ENCODE measurements around the gene SLIT3.

Gene SLIT3

GRCh38 chr5:168879331-168879730, 421.6 kb downstream of the SLIT3 start:
- DNase-seq (ENCODE audit: low read depth, low spot score), result no peak
- H3K4me3 ChIP-seq (ENCODE audit: low read length), result no peak overlapping the region

- H3K4me3 ChIP-seq (ENCODE audit: low read length), result no peak overlapping the region
- DNase-seq (ENCODE audit: low read depth, low spot score), result no peak
Observed at GRCh38 chr5:168878135-168878745, 422.7 kb downstream of the SLIT3 start.

DNA sequence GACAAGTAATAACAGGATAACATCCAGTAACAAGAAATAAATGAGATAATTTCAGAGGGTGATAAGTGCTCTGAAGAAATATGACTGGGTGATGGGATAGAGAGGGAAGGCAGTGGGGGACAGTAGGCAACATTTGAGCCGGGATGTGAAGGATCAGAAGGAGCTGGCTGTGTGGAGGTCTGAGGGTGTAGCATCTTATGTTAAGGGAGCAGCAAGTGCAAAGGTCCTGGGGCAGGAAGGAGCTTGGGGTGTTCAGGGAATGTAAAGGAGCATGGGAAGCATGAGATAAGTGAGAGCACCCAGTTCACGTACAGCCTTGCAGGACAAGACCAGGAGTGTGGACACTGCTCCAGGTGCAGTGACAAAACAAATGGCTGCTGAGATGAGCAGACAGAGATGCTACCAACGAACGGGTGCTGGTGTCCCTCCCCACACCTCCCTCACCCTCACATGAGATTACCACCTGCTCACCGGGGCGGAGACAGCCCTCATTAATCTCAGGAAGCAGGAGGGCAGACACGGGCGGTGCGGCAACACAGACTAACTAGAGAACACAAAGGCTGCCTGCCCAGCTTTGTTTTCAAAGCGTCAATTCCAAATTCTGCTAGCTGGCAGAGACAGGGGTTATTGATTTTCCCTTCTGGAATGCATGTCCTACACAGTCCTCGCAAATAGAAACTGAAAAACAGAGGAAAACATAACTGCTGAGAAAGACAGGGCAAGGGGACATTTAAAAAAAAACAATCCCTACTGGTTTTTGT, 423.6 kb downstream of the SLIT3 start:
- peak; percentile 50 for DNase-seq (ENCODE audit: low read depth, low spot score)
- no peak overlapping the region for H3K4me3 ChIP-seq (ENCODE audit: low read length)

DNA sequence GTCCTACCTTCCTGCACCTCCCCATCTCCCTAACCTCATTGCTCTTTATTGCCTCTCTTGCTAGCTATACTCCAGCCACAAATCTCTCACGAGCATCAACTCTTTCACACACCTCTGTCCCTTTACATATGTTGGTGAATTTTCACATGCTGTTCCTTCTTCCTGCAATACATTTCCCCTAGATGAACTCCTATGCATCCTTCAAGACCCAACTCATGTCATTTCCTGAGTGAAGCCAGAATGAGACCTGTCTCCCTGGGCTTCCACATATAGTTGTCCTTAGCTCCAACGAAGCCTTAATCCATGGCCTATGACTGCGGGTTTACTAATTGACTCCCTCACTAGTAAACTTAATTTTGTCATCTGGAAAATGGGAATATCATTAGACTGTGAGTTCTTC, 424.5 kb downstream of the SLIT3 start:
- no peak overlapping the region for H3K4me3 ChIP-seq (ENCODE audit: low read length)
- DNase-seq (ENCODE audit: low read depth, low spot score), result no peak

- no peak for DNase-seq (ENCODE audit: low read depth, low spot score)
Observed at GRCh38 chr5:168875832-168876231, 425.1 kb downstream of the SLIT3 start.

DNA sequence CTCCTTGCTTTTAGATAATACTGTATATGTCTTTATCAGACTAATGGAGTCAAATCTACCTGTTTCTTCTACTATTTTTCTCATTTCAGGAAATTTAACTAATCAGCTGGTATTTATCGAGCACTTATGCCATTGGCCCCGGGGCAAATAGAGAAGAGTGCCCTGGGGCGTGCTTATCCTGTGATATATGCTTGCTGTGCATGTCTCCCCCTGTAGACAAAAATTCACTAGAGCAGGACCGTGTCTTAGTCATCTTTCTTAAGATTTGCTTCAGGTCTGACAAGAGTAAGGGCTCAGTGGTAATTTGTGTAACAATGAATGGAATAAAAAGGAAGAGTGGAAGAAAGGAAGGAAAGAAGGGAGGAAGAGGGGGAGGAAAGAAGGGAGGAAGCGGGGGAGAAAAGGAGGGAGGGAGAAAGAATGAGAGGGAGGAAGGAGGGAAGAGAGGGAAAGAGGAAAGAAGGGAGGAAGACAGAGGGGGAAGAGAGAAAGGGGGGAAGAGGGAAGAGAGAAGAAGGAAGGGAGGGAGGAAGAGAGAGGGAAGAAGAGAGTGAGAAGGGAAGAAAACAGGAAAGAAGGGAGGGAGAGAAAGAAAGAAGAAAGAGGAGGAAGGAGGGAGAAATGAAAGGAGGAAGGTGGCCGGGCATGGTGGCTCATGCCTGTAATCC, 426.1 kb downstream of the SLIT3 start:
- peak; percentile 38 for DNase-seq (ENCODE audit: low read depth, low spot score)
- no peak overlapping the region for H3K4me3 ChIP-seq (ENCODE audit: low read length)

More at GRCh38 chr5:168875832-168876231, 425.1 kb downstream of the SLIT3 start:
- no peak overlapping the region for H3K4me3 ChIP-seq (ENCODE audit: low read length)

DNA sequence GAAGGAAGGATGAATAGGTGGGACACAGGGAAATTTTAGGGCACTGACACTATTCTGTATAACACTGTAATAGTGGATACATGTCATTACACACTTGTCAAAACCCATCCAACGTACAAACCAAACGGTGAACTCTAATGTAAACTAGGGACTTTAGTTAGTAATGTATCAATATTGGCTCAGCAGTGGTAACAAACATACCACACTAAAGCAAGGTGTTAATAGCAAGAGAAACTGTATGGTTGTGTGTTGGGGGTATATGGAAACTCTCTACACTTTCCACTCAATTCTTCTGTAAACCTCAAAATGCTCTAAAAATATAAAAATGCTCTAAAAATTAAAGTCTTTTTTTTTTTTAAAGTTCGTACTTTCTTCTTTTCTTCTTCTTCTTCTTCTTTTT, 428.7 kb downstream of the SLIT3 start:
- H3K4me3 ChIP-seq (ENCODE audit: low read length), result no peak overlapping the region
- DNase-seq (ENCODE audit: low read depth, low spot score), result no peak

GRCh38 chr5:168870910-168871309, 430.0 kb downstream of the SLIT3 start:
- no peak overlapping the region for H3K4me3 ChIP-seq (ENCODE audit: low read length)
- DNase-seq (ENCODE audit: low read depth, low spot score), result no peak

DNA sequence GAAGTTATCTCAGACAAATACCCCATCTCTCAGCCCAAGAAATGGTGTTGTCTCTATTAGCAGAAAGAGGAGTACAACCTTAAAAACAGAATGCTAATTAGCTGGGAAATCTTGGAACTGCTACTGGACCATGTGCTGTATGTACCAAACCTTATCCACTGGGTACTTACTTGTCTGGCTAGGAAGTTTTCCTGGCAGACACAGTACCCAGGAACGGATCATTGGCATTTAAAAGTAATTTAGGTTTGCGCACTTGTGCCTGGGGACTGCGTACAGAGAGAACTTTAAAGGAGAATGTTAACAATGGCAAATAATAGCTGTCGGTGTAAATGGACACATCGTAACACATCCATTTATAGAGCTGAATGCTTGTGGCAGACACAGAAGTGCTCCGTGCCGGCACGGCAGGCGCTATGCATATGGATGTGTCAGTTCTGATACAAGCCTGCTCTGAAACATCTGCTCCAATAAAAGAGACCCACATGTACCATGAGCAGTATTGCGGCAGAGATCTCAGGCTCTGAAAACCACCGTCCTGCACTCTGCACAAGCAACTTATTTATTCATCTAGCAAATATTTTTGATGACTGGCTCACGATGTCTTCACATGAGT, 431.2 kb downstream of the SLIT3 start:
- no peak overlapping the region for H3K4me3 ChIP-seq (ENCODE audit: low read length)
- DNase-seq (ENCODE audit: low read depth, low spot score), result no peak

DNA sequence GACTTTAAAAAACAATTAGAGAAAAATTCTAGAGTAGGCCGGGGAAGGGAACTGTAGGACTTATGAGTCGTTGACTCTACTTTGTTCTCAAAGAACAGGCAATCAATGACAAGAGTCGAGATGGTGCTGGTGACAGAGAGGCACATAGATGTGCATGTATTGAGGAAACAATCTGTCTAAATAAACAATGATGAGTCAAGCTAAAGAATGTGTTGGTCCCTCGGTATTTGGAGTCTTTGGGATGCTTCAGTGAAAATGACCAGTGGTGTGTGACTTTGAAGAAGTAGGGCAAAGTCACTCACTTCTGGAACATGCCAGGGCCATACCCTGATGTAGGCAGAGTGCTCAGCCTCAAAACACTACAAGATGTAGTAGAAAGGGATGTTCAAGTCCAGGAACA, 433.7 kb downstream of the SLIT3 start:
- no peak overlapping the region for H3K4me3 ChIP-seq (ENCODE audit: low read length)
- no peak for DNase-seq (ENCODE audit: low read depth, low spot score)

GRCh38 chr5:168865968-168866367, 435.0 kb downstream of the SLIT3 start:
- DNase-seq (ENCODE audit: low read depth, low spot score), result no peak
- no peak overlapping the region for H3K4me3 ChIP-seq (ENCODE audit: low read length)

DNA sequence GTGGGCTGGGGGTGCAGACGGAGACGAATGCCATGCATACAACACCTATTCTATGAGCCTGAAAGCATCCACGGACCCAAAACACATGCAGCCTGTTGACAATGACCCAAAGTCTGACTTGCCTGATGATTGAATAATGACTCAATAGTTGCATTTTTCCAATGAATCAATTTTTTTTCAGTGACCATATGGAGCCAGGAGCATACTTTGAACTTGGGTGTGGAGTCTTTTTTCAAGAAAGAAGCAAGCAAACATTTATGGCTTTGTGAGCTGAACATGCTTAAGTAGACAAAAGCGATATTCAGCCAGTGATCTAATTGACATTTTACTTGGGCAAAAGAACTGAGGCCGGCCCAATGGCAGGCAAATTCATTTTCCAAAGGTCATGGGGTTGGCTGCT, 437.9 kb downstream of the SLIT3 start:
- DNase-seq (ENCODE audit: low read depth, low spot score), result no peak
- no peak overlapping the region for H3K4me3 ChIP-seq (ENCODE audit: low read length)

DNA sequence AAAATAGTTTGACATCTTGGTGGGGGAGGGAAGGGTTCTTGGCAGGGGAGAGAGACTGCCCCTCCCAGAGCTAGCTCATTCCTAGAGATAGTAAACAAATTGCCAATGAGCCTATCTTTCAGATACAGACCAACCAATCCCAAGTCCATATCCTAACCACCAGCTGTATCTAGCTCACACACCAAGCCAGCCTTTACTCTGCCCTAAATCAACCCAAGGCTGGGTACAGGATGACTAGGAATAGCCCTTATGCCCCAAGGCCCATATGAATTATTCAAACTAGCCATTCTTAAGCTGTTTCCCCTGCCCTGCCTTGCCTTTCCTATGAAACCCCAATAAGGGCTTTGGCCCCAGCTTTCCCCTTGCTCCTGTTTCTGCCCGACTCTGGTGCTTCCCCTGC, 440.4 kb downstream of the SLIT3 start:
- no peak overlapping the region for H3K4me3 ChIP-seq (ENCODE audit: low read length)
- DNase-seq (ENCODE audit: low read depth, low spot score), result no peak

DNA sequence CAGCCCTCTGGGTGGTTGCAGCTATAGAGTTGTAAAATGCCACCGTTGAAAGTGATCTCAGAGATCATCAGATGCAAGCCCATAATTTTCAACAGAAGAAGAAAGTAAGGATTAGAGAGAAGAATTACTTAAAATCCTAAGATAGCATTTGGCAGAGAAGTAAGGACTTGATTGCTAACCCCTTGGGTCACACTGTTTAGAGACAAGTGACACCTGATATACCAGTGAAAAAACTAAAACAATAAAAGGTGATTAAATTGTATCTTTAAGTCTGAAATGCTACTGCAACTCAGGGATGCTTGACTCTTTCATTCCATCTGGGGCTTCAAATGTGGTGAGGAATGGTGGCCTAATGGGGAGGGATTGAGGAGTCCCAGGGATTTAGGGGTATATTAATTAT, 440.9 kb downstream of the SLIT3 start:
- no peak for DNase-seq (ENCODE audit: low read depth, low spot score)
- H3K4me3 ChIP-seq (ENCODE audit: low read length), result no peak overlapping the region

GRCh38 chr5:168859471-168859870, 441.5 kb downstream of the SLIT3 start:
- DNase-seq (ENCODE audit: low read depth, low spot score), result no peak
- H3K4me3 ChIP-seq (ENCODE audit: low read length), result no peak overlapping the region

- DNase-seq (ENCODE audit: low read depth, low spot score), result no peak
- H3K4me3 ChIP-seq (ENCODE audit: low read length), result no peak overlapping the region
Observed at GRCh38 chr5:168858994-168859393, 441.9 kb downstream of the SLIT3 start.

GRCh38 chr5:168858371-168858770, 442.6 kb downstream of the SLIT3 start:
- H3K4me3 ChIP-seq (ENCODE audit: low read length), result no peak overlapping the region
- no peak for DNase-seq (ENCODE audit: low read depth, low spot score)

GRCh38 chr5:168853972-168854371, 447.0 kb downstream of the SLIT3 start:
- H3K4me3 ChIP-seq (ENCODE audit: low read length), result no peak overlapping the region
- DNase-seq (ENCODE audit: low read depth, low spot score), result no peak

DNA sequence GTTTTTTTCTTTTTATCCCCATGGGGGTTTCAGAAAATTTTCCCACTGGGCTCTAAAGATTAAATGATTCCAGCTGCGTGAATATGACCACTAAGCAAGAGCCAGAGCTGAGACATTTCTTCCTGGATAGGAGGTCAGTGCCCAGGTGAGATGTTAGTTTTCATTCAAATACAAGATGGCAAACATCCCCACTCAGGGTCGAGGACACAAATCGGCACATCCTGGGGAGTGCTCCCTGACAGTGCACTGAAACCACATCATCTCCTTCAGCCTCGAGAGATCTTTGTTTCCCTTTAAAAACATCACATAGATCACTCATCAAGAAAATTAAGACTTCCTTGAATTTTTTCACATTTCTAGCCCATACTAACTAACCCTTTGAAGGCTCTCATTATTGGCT, 448.6 kb downstream of the SLIT3 start:
- DNase-seq (ENCODE audit: low read depth, low spot score), result peak; percentile 61

DNA sequence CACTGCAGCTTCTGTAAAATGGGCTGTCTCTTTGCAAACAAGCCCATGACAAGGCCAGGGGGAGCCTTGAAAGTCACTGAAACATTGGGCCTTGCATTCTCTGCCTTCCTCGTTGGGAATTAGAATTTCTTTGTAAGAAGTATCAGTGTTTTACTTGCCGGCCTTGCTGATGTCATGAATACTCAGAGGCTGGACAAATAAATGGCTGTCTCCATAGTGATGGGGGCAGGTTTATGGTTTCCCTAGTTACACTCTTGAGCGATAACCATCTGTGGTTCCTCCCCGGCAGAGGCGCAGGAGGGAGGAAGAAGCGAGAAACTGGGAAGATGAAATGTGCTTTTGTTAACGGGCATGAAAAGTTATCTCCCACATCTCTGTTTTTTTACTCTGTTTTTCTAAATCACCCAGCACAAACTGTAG, 449.0 kb downstream of the SLIT3 start:
- peak; percentile 88 for DNase-seq (ENCODE audit: low read depth, low spot score)
- H3K4me3 ChIP-seq (ENCODE audit: low read length), result peak overlapping the region; percentile 27

More for the DNA sequence above, 448.6 kb downstream of the SLIT3 start:
- H3K4me3 ChIP-seq (ENCODE audit: low read length), result peak overlapping the region; percentile 27

Data from Jurkat, Clone E6-1 (cell line).